Measurements from ENCODE around the gene VPS4B.

GRCh38 chr18:63402246-63403162 lies 19.8 kb downstream of the VPS4B start:
- TF ChIP-seq, protein P1, sequence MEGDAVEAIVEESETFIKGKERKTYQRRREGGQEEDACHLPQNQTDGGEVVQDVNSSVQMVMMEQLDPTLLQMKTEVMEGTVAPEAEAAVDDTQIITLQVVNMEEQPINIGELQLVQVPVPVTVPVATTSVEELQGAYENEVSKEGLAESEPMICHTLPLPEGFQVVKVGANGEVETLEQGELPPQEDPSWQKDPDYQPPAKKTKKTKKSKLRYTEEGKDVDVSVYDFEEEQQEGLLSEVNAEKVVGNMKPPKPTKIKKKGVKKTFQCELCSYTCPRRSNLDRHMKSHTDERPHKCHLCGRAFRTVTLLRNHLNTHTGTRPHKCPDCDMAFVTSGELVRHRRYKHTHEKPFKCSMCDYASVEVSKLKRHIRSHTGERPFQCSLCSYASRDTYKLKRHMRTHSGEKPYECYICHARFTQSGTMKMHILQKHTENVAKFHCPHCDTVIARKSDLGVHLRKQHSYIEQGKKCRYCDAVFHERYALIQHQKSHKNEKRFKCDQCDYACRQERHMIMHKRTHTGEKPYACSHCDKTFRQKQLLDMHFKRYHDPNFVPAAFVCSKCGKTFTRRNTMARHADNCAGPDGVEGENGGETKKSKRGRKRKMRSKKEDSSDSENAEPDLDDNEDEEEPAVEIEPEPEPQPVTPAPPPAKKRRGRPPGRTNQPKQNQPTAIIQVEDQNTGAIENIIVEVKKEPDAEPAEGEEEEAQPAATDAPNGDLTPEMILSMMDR (IDR thresholded peaks at IDR 0.05), result no peak
- TF ChIP-seq POLR2A (IDR thresholded peaks at IDR 0.05), result no peak
- TF ChIP-seq POLR2AphosphoS5 (IDR thresholded peaks at IDR 0.05), result no peak
- no peak for TF ChIP-seq EP300 (IDR thresholded peaks at IDR 0.05)
